ENCODE results near the gene CD44. TPM values are rescaled to one million over a fixed set of nuclear protein-coding genes. Genes with fewer than 3 reads are reported as not detected.

The CD44 gene
- total RNA-seq, 1 donor from 2014 or later: 133 TPM

DNA sequence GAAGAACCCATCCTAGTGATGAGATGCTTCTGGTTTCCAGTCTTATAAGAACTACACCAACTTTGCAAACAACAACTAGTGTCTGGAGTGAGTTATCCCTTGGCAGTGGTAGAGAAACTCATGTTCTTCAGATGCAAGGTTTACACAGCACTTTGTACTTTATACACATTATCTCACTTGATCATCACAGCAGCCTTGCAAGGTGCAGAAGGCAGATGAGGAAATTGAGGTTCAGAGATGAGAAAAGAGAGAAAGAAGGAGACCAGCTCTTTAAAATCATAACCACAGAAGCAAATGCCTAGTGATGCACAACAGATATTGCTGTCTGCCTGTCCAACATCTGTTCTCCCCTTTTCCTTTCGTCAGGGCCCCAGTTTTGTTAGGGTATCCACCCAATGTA is 16.7 kb upstream of the CD44 start:
- Histone ChIP-seq H3K27me3 (ENCODE audit: control insufficient read depth in 3 of 3, insufficient read depth in 3 of 3, low read length in 3 of 3) (no peaks in the 10 kb centered on the region), H3K36me3 (ENCODE audit: control insufficient read depth in 3 of 3, insufficient read depth in 3 of 3, low read length in 3 of 3) (no peaks in the 10 kb centered on the region)

DNA sequence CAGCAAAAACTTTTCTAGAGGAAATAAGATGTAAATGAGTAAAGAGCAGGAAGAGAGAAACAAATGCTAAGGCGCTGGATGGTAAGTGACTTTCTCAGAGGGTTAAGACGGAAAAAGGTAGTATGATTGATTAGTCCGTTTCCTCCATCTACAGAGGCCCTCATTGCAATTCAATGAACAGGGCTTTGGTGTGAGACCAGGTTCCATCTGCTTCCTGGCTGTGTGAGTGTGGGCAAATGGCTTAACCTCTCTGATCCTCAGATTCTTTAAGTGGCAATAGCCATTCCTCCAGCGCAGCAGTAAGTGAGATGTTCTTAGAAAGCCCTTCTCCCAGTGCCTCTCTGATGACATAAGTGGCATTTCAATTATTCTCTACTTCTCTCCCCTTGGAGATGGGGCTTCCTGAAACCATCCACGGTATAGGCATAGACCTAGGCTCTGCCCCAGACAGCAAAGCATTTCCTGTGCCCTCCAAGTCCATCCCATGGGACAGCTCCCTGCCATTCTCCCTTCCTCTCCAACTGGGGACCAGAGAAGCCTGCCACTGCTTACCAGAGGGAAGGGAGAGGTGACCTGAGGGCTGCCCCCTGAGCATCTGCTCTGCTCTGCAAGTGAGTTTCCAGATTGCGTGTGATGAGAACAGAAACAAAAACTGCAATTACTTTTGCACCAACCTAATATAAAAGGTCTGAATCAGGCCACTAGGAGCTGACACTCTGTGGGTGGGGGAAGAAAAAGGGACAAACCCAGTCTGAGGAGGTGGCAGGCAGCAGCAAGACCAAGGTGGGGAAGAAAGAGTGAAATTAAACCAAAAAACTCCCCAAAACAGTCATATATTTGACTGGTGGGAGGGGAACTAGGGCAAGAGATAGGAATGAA is 12.7 kb upstream of the CD44 start:
- Histone ChIP-seq H3K36me3 (ENCODE audit: control insufficient read depth in 3 of 3, insufficient read depth in 3 of 3, low read length in 3 of 3) (no peaks in the 10 kb centered on the region), H3K4me1 (ENCODE audit: control insufficient read depth in 3 of 3, insufficient read depth in 3 of 3, low read length in 3 of 3) (no peaks in the 10 kb centered on the region)

More for the DNA sequence above, 16.7 kb upstream of the CD44 start:
- no peak overlapping the region for H3K9ac ChIP-seq (ENCODE audit: low read depth in 1 of 3, low read length in 3 of 3)
- no peak overlapping the region for H3K27ac ChIP-seq (ENCODE audit: low read depth, low read length)
- no peak overlapping the region for H3K4me3 ChIP-seq (ENCODE audit: low read length in 3 of 3)
- no peaks in the 10 kb centered on the region for H3K9me3 ChIP-seq (ENCODE audit: control insufficient read depth in 3 of 3, low read length in 3 of 3)
- H3K4me1 ChIP-seq (ENCODE audit: control insufficient read depth in 3 of 3, insufficient read depth in 3 of 3, low read length in 3 of 3): no peaks in the 10 kb centered on the region

DNA sequence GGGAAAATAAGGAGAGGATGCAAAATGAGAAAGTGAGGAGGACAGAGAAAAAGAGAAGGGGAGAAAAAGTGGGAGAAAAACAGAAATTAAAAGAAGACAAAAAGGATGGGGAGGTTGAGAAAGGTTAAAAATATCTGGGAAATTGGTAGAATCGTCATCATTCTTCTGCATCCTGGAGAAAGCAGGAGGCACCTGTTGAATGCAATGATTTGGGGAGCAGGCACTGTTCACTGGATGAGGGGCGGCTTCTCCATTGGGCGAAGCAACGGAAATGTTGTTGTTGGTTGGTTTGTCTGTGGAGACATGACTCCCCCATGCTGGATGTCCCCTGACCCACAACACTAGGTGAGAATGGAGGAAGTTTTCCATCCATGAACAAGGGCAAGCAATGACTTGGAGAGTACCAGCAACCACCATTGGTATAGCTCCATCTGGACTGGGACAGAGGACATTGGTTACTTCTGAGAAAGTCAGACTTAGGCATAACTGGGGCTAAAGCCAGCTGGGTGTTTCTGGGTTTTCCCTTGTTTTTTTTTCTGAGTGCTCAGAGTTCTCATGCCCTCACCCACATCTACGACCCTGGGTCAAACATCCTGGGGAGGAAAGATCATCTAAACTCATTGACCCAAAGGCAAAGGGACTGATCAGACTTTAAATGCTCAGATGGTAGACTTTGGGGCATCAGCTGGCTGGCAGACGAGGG is 11.9 kb upstream of the CD44 start:
- no peak overlapping the region for H3K9ac ChIP-seq (ENCODE audit: low read depth in 1 of 3, low read length in 3 of 3)
- H3K36me3 ChIP-seq (ENCODE audit: control insufficient read depth in 3 of 3, insufficient read depth in 3 of 3, low read length in 3 of 3): no peaks in the 10 kb centered on the region
- H3K4me1 ChIP-seq (ENCODE audit: control insufficient read depth in 3 of 3, insufficient read depth in 3 of 3, low read length in 3 of 3): no peaks in the 10 kb centered on the region
- H3K27ac ChIP-seq (ENCODE audit: low read depth, low read length): no peak overlapping the region
- H3K4me3 ChIP-seq (ENCODE audit: low read length in 3 of 3): no peak overlapping the region
- H3K9me3 ChIP-seq (ENCODE audit: control insufficient read depth in 3 of 3, low read length in 3 of 3): no peaks in the 10 kb centered on the region
- H3K27me3 ChIP-seq (ENCODE audit: control insufficient read depth in 3 of 3, insufficient read depth in 3 of 3, low read length in 3 of 3): no peaks in the 10 kb centered on the region

More for the DNA sequence above, 12.7 kb upstream of the CD44 start:
- no peak overlapping the region for H3K9ac ChIP-seq (ENCODE audit: low read depth in 1 of 3, low read length in 3 of 3)
- H3K4me3 ChIP-seq (ENCODE audit: low read length in 3 of 3): no peak overlapping the region
- no peaks in the 10 kb centered on the region for H3K9me3 ChIP-seq (ENCODE audit: control insufficient read depth in 3 of 3, low read length in 3 of 3)
- no peaks in the 10 kb centered on the region for H3K27me3 ChIP-seq (ENCODE audit: control insufficient read depth in 3 of 3, insufficient read depth in 3 of 3, low read length in 3 of 3)
- H3K27ac ChIP-seq (ENCODE audit: low read depth, low read length): no peak overlapping the region

DNA sequence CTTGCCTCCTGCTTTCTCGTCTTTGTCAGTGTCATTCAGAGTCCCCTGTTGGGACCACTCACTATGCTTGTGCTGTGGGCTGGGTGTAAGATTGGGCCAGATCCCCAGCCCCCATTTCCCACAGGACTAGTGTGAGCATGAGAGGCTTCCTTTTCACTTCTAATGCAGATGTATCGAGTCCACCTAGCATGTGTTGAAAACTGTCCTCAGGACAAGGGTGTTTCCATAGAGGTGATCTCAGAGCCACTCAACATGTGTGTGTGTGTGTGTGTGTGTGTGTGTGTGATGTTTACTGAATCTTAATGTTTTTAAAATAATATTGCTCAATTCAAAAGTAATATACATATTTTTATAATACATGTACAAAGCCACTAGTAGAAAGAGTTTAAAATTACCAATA is 11.4 kb upstream of the CD44 start:
- no peaks in the 10 kb centered on the region for H3K9me3 ChIP-seq (ENCODE audit: control insufficient read depth in 3 of 3, low read length in 3 of 3)
- H3K9ac ChIP-seq (ENCODE audit: low read depth in 1 of 3, low read length in 3 of 3): no peak overlapping the region
- no peaks in the 10 kb centered on the region for H3K4me1 ChIP-seq (ENCODE audit: control insufficient read depth in 3 of 3, insufficient read depth in 3 of 3, low read length in 3 of 3)
- H3K36me3 ChIP-seq (ENCODE audit: control insufficient read depth in 3 of 3, insufficient read depth in 3 of 3, low read length in 3 of 3): no peaks in the 10 kb centered on the region
- no peak overlapping the region for H3K27ac ChIP-seq (ENCODE audit: low read depth, low read length)
- no peak overlapping the region for H3K4me3 ChIP-seq (ENCODE audit: low read length in 3 of 3)
- H3K27me3 ChIP-seq (ENCODE audit: control insufficient read depth in 3 of 3, insufficient read depth in 3 of 3, low read length in 3 of 3): no peaks in the 10 kb centered on the region

DNA sequence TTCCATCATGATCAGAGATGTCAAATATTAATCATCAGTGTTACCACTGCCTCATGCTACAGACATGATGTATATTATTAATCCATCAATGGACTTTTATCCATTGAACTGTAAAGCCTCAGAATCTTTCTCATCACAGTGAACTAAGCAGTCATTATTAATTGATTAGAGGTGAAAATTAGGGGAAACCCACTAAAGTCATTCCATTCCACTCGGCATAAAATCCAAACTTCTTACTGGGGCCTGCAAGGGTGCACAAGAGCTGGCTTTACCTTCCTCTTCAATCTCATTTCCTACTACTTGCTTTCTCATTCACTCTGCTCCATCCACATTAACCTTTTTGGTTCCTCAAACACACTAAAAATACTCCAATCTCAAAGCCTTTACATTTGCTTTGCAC is 7.9 kb upstream of the CD44 start:
- no peaks in the 10 kb centered on the region for H3K9me3 ChIP-seq (ENCODE audit: control insufficient read depth in 3 of 3, low read length in 3 of 3)
- H3K9ac ChIP-seq (ENCODE audit: low read depth in 1 of 3, low read length in 3 of 3): no peak overlapping the region
- no peaks in the 10 kb centered on the region for H3K36me3 ChIP-seq (ENCODE audit: control insufficient read depth in 3 of 3, insufficient read depth in 3 of 3, low read length in 3 of 3)
- no peak overlapping the region for H3K27ac ChIP-seq (ENCODE audit: low read depth, low read length)
- no peaks in the 10 kb centered on the region for H3K4me1 ChIP-seq (ENCODE audit: control insufficient read depth in 3 of 3, insufficient read depth in 3 of 3, low read length in 3 of 3)
- H3K4me3 ChIP-seq (ENCODE audit: low read length in 3 of 3): no peak overlapping the region
- no peaks in the 10 kb centered on the region for H3K27me3 ChIP-seq (ENCODE audit: control insufficient read depth in 3 of 3, insufficient read depth in 3 of 3, low read length in 3 of 3)

DNA sequence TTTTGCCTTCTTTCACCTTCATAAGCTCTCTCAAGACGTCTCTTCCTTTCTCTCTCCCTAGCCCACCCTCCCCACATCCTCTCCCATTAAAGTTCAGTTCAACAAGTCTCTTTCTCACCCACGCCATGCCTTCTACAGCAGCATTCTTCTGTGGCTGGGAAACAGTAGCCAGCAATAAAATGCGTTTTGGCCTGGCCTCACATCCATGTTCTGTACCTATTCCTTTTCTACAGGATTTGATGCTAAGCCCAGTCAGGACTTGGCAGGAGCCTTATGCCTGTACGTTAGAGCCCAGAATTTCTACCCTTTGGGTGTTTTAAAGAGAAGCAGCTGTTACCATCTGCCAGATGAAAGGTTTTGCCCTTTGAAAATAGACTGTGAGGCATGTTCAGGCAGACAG is 7.1 kb upstream of the CD44 start:
- Histone ChIP-seq H3K27me3 (ENCODE audit: control insufficient read depth in 3 of 3, insufficient read depth in 3 of 3, low read length in 3 of 3) (no peaks in the 10 kb centered on the region), H3K4me1 (ENCODE audit: control insufficient read depth in 3 of 3, insufficient read depth in 3 of 3, low read length in 3 of 3) (no peaks in the 10 kb centered on the region), H3K4me3 (ENCODE audit: low read length in 3 of 3) (no peak overlapping the region), H3K36me3 (ENCODE audit: control insufficient read depth in 3 of 3, insufficient read depth in 3 of 3, low read length in 3 of 3) (no peaks in the 10 kb centered on the region), H3K27ac (ENCODE audit: low read depth, low read length) (no peak overlapping the region), H3K9ac (ENCODE audit: low read depth in 1 of 3, low read length in 3 of 3) (no peak overlapping the region), H3K9me3 (ENCODE audit: control insufficient read depth in 3 of 3, low read length in 3 of 3) (no peaks in the 10 kb centered on the region)

DNA sequence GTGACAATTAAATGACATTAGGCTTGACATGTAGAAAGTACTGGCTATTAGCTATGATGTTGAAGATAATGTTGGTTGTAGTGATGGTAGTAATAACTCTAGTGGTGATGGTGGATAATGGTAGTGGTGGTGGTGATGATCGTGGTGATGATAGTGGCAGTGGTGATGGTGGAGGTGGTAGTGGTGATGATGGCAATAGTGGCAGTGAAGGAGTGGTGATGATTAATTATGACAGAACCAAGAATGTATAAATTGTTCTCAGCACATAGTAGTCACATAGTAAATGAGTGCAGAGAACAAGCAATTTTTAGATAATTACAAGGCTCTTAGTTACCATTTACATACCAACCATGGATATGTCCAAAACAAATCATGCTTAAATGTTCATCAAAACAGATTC is 5.3 kb upstream of the CD44 start:
- H3K4me1 ChIP-seq (ENCODE audit: control insufficient read depth in 3 of 3, insufficient read depth in 3 of 3, low read length in 3 of 3): peaks cover 4 to 6% (median 5%) of the 10 kb centered on the region in 3 donors
- no peak overlapping the region for H3K4me3 ChIP-seq (ENCODE audit: low read length in 3 of 3)
- no peaks in the 10 kb centered on the region for H3K9me3 ChIP-seq (ENCODE audit: control insufficient read depth in 3 of 3, low read length in 3 of 3)
- H3K27ac ChIP-seq (ENCODE audit: low read depth, low read length): no peak overlapping the region
- H3K9ac ChIP-seq (ENCODE audit: low read depth in 1 of 3, low read length in 3 of 3): no peak overlapping the region
- peaks cover 0 to 2% (median 0%) of the 10 kb centered on the region in 3 donors for H3K27me3 ChIP-seq (ENCODE audit: control insufficient read depth in 3 of 3, insufficient read depth in 3 of 3, low read length in 3 of 3)
- H3K36me3 ChIP-seq (ENCODE audit: control insufficient read depth in 3 of 3, insufficient read depth in 3 of 3, low read length in 3 of 3): no peaks in the 10 kb centered on the region

DNA sequence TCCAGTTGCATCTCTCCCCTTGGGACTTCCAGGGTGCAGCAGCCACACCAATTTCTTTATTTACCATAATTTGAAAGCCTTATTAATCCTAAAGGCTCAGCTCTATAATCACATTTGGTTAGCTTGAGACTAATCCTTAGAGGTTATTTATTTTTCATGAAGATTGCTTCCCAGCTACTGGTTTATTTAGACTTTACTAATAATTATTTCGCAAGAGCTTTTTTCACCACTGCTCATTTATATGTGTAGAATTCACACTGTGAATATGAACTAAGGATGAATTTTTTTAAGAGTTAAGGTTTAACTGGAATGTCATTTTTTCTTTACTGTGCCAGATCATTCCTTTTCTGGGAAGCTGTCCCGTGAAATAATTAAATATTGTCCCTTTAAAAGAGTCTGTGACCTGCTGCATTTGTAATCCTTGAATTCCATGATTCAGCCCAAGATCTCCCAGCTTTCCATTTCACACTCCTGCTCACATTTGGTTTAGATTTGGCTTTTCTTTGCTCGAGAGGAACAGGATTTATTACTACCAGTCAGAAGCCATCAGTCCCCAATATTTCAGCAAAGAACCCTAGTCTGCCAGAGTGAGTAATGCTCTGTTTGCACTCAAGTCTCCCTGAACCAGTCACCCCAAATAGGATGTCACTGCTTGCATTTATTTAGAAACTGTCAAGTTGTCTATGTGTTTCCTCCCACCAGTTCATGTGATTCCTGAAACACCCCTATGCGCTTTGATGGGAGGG is 4.4 kb upstream of the CD44 start:
- Histone ChIP-seq H3K4me1 (ENCODE audit: control insufficient read depth in 3 of 3, insufficient read depth in 3 of 3, low read length in 3 of 3) (peaks cover 10 to 13% (median 11%) of the 10 kb centered on the region in 3 donors), H3K9ac (ENCODE audit: low read depth in 1 of 3, low read length in 3 of 3) (no peak overlapping the region), H3K27me3 (ENCODE audit: control insufficient read depth in 3 of 3, insufficient read depth in 3 of 3, low read length in 3 of 3) (peaks cover 0 to 8% (median 0%) of the 10 kb centered on the region in 3 donors), H3K27ac (ENCODE audit: low read depth, low read length) (no peak overlapping the region), H3K36me3 (ENCODE audit: control insufficient read depth in 3 of 3, insufficient read depth in 3 of 3, low read length in 3 of 3) (no peaks in the 10 kb centered on the region), H3K4me3 (ENCODE audit: low read length in 3 of 3) (no peak overlapping the region), H3K9me3 (ENCODE audit: control insufficient read depth in 3 of 3, low read length in 3 of 3) (no peaks in the 10 kb centered on the region)

DNA sequence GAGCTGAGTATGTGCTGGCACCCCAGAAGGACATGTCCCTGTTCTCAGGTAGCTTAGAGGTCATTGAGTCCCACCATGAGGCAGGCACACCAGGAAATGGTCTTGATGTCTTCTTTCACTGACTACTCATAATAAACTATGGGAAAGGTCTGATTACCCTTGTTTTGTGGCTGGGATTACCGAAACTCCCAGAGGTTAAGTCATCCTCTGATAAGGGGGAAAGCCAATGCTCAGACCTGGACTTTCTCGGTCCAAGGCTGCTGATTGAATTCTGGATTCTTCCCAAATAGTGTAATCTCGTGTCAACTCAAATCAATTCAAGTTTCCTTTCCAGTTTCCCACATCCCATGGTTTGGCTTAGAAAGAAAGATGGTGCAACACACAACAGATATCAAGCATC is 3.7 kb upstream of the CD44 start:
- Histone ChIP-seq H3K9ac (ENCODE audit: low read depth in 1 of 3, low read length in 3 of 3) (no peak overlapping the region), H3K4me1 (ENCODE audit: control insufficient read depth in 3 of 3, insufficient read depth in 3 of 3, low read length in 3 of 3) (peaks cover 16 to 19% (median 17%) of the 10 kb centered on the region in 3 donors), H3K27me3 (ENCODE audit: control insufficient read depth in 3 of 3, insufficient read depth in 3 of 3, low read length in 3 of 3) (peaks cover 0 to 11% (median 0%) of the 10 kb centered on the region in 3 donors), H3K9me3 (ENCODE audit: control insufficient read depth in 3 of 3, low read length in 3 of 3) (no peaks in the 10 kb centered on the region), H3K36me3 (ENCODE audit: control insufficient read depth in 3 of 3, insufficient read depth in 3 of 3, low read length in 3 of 3) (no peaks in the 10 kb centered on the region), H3K4me3 (ENCODE audit: low read length in 3 of 3) (no peak overlapping the region), H3K27ac (ENCODE audit: low read depth, low read length) (no peak overlapping the region)
